GM12878 (cell line): ENCODE results near the gene MISP3. TPM values are rescaled to one million over a fixed set of nuclear protein-coding genes. Genes with fewer than 3 reads are reported as not detected.

ENCODE experiments used
- ATAC-seq: fragments of 200-7000 bp; cut with Tn5 transposase; 3 replicates; pipeline ENCODE4 v1.9.1; 2020; ENCODE audit warnings: mild to moderate bottlenecking, moderate library complexity
- BruUV-seq: library from RNA; stranded (reverse); fragments of 400-500 nt; replicated peaks from 2 replicates; lab custom pipeline; 2021; lab: Mats Ljungman, UMichigan
- CTCF ChIA-PET: fragments of 300-600 bp; sonication (Branson Sonifier 250); formaldehyde crosslinking; extraction: SDS; loops from one replicate; lab custom pipeline; 2021; ENCODE audit warnings: inconsistent platforms; lab: Yijun Ruan, JAX
- POLR2A ChIA-PET: fragments of 350-600 bp; formaldehyde crosslinking; extraction: SDS; loops from one replicate; lab custom pipeline; 2021; ENCODE audit warnings: inconsistent platforms; lab: Charles Lee
- RAD21 ChIA-PET: fragments of 300-600 bp; sonication (Branson Sonifier 250); formaldehyde crosslinking; loops from one replicate; lab custom pipeline; 2023; ENCODE audit warnings: antibody characterized with exemption; ENCODE audit not compliant: unreplicated experiment; lab: Charles Lee
- SMC1A ChIA-PET: fragments of 300-600 bp; sonication (Branson Sonifier 250); formaldehyde crosslinking; loops from one replicate; lab custom pipeline; 2023; ENCODE audit not compliant: unreplicated experiment, uncharacterized antibody; lab: Charles Lee
- DNase-seq: peaks from one replicate; pipeline ENCODE4 v3.0.0-alpha.2; 2011; ENCODE audit warnings: low read depth, low spot score
- FAIRE-seq: peaks from 3 replicates; lab custom pipeline; 2011; peaks lifted over from hg19 to GRCh38; lab: Jason Lieb, UNC
- H2AFZ ChIP-seq: 2 replicates; pipeline ENCODE4 v1.6.0; 2011; ENCODE audit warnings: low read depth, low read length, control low read depth; ENCODE audit not compliant: control insufficient read depth
- H3K27ac ChIP-seq: 2 replicates; pipeline ENCODE4 v1.5.1; 2011; ENCODE audit warnings: control low read depth; ENCODE audit not compliant: control insufficient read depth, insufficient read depth
- H3K27me3 ChIP-seq, 2 experiments: replicated peaks in 1 of 2; 2 replicates each; pipeline versions ENCODE4 v1.6.0 to v1.6.1; 2011; ENCODE audit warnings: low read length in 1 of 2; ENCODE audit not compliant: control insufficient read depth in 2 of 2, insufficient read depth in 2 of 2
- H3K36me3 ChIP-seq, 2 experiments: 2 replicates each; pipeline ENCODE4 v1.5.1; 2011; ENCODE audit warnings: low read length in 1 of 2; ENCODE audit not compliant: control insufficient read depth in 2 of 2, insufficient read depth in 2 of 2
- H3K4me1 ChIP-seq: 2 replicates; pipeline ENCODE4 v1.6.1; 2011; ENCODE audit warnings: mild to moderate bottlenecking, low read length, moderate library complexity, mixed read lengths; ENCODE audit not compliant: control insufficient read depth, insufficient read depth
- H3K4me2 ChIP-seq: 2 replicates; pipeline ENCODE4 v1.6.0; 2011; ENCODE audit warnings: control low read depth; ENCODE audit not compliant: control insufficient read depth, insufficient read depth
- H3K4me3 ChIP-seq: fragments of 200-600 bp; sonication (generic); 2 replicates; pipeline ENCODE4 v1.5.1; 2016
- H3K79me2 ChIP-seq: 2 replicates; pipeline ENCODE4 v1.6.0; 2011; ENCODE audit warnings: low read length; ENCODE audit not compliant: control insufficient read depth, insufficient read depth
- H3K9ac ChIP-seq: 2 replicates; pipeline ENCODE4 v1.8.0; 2011; ENCODE audit warnings: low read length, control low read depth, mixed read lengths; ENCODE audit not compliant: control insufficient read depth, insufficient read depth
- H3K9me3 ChIP-seq: replicated peaks from 3 replicates; pipeline ENCODE4 v1.5.1; 2011; ENCODE audit warnings: mild to moderate bottlenecking, low read length; ENCODE audit not compliant: control insufficient read depth, insufficient read depth
- H4K20me1 ChIP-seq: 2 replicates; pipeline ENCODE4 v1.6.0; 2011; ENCODE audit not compliant: control insufficient read depth, insufficient read depth
- BHLHE40 ChIP-seq, 2 experiments: fragments of 450-650 bp in 1 of 2; IDR thresholded peaks; 2 replicates each; pipeline ENCODE4 v1.6.1; 2011 to 2017; ENCODE audit warnings: low read depth in 2 of 2, borderline replicate concordance in 1 of 2, improper control_type of control experiment in 1 of 2, low read length in 1 of 2, mild to moderate bottlenecking in 1 of 2
- ELK1 ChIP-seq: IDR thresholded peaks from 2 replicates; pipeline ENCODE4 v1.6.1; 2012; ENCODE audit warnings: low read depth, low read length, improper control_type of control experiment
- MYC ChIP-seq: IDR thresholded peaks from 2 replicates; pipeline ENCODE4 v1.6.1; 2011; ENCODE audit warnings: mild to moderate bottlenecking, low read length, moderate library complexity, inconsistent platforms; ENCODE audit not compliant: insufficient read depth, insufficient replicate concordance, insufficient read length, severe bottlenecking
- PAX8 ChIP-seq: fragments of 450-650 bp; IDR thresholded peaks from 2 replicates; pipeline ENCODE4 v1.6.1; 2017; ENCODE audit warnings: mild to moderate bottlenecking, moderate library complexity
- RAD51 ChIP-seq: fragments of 450-650 bp; IDR thresholded peaks from 2 replicates; pipeline ENCODE4 v1.6.1; 2016; ENCODE audit warnings: moderate library complexity, mild to moderate bottlenecking, inconsistent platforms
- ZNF384 ChIP-seq: IDR thresholded peaks from 2 replicates; pipeline ENCODE4 v1.6.1; 2012; ENCODE audit warnings: low read depth, mild to moderate bottlenecking, low read length, improper control_type of control experiment, borderline replicate concordance
- WGBS: methylation state at CpG from one replicate; pipeline ENCODE4 v1.1.6; 2016; ENCODE audit warnings: low lambda C conversion rate; ENCODE audit not compliant: insufficient replicate concordance, insufficient coverage; ENCODE audit errors: missing lambda C conversion rate; 5-methylcytosine and 5-hydroxymethylcytosine counted together
- in situ Hi-C: fragments of 300-500 bp; cut with MboI; formaldehyde crosslinking; loops from 9 replicates; pipeline ENCODE4 v1.14.3; 2018; ENCODE audit warnings: mixed read lengths
- intact Hi-C: fragments of 100-400 bp; cut with micrococcal nuclease; formaldehyde crosslinking; loops from one replicate; pipeline ENCODE4 v1.14.2; 2022; ENCODE audit not compliant: unreplicated experiment
- polyA plus RNA-seq, 11 experiments: library from polyadenylated mRNA; depleted of rRNA in 4 of 11; unstranded in 6 of 11; stranded (reverse) in 5 of 11; fragments of >200 nt; fragmentation: Nextera tagmentation in 4 of 11; fragmentation: Illumina TruSeq in 1 of 11; extraction: Ambion mirVana in 4 of 11; extraction: Trizol in 1 of 11; gene quantifications; 1 replicate in 1 of 11; 2 replicates in 10 of 11; pipeline versions ENCODE4 v1.2.1 to v1.2.3, GENCODE V29; 2011 to 2016; ENCODE audit warnings: inconsistent platforms in 2 of 11, missing spikeins in 2 of 11, low read depth in 1 of 11
- total RNA-seq, 4 experiments: library from RNA; depleted of rRNA in 3 of 4; stranded (reverse); fragments of >200 nt in 3 of 4; fragmentation: Illumina TruSeq in 1 of 4; extraction: Trizol in 1 of 4; gene quantifications; 2 replicates each; pipeline versions ENCODE4 v1.2.1 to v1.2.3, GENCODE V29; 2013 to 2021

MISP3 gene
- total and polyA plus RNA-seq, 10 of the 15 experiments (the other 5 are each of a cell fraction or from before 2014, with no cell fraction given), result 0.07 to 1.4 (median 0.64) TPM

GRCh38 chr19:14090509-14091080, 18.0 kb downstream of the MISP3 start, which contains the start of gene SAMD1:
Gene SAMD1 (minus strand): TSS chr19:14090751.
- TF ChIP-seq ZNF384, result peak; percentile 46; the same call in 1 of the 2 replicates
- no peak for TF ChIP-seq RAD51
- TF ChIP-seq ELK1, result no peak
- TF ChIP-seq MYC, result no peak
- no peak for TF ChIP-seq PAX8
- peak; percentile 56 to 85; a peak in 3 of 4 replicates for TF ChIP-seq BHLHE40 (IDR thresholded peaks at IDR 0.05; ENCODE audit: borderline replicate concordance in 1 of 2, low read depth in 2 of 2, low read length in 1 of 2)
- H3K27ac ChIP-seq, result peak within 1 kb of the TSS; percentile 82
- peak within 1 kb of the TSS; percentile 58 for H2AFZ ChIP-seq
- ChIA-PET CTCF (interaction anchor here (1.0 kb wide), 1 partner anchor 229 kb away, joined by 3 read pairs; no protein-coding TSS in a partner anchor), SMC1A (interaction anchor here (1.7 kb wide), 1 partner anchor 8 kb away, joined by 5 read pairs; no protein-coding TSS in a partner anchor), POLR2A (interaction anchor here (4.1 kb wide), 1 partner anchor 8 kb away, joined by 23 read pairs; no protein-coding TSS in a partner anchor), RAD21 (interaction anchor here (1.6 kb wide), 1 partner anchor 10 kb away, joined by 8 read pairs; no protein-coding TSS in a partner anchor)
- 0% methylated on average over 6 of the region's 65 CpGs for WGBS
- H3K36me3 ChIP-seq, result peaks cover 3 to 5% of the 10 kb centered on the region in 2 experiments; a peak in 3 of 4 replicates
- in situ Hi-C loops (no loop called here), intact Hi-C loops (no loop called here)
- ATAC-seq (peak; percentile 55), DNase-seq (no peak), FAIRE-seq (no peak)
- peaks cover 7% of the 10 kb centered on the region; the same call in 1 of the 2 replicates for H3K4me1 ChIP-seq
- H3K27me3 ChIP-seq, result no peaks in the 10 kb centered on the region
- H3K79me2 ChIP-seq, result peaks cover 6% of the 10 kb centered on the region
- H3K9ac ChIP-seq, result peak within 1 kb of the TSS; percentile 76
- H3K9me3 ChIP-seq, result peaks cover 2% of the 10 kb centered on the region; the same call in 1 of the 3 replicates
- no peaks in the 10 kb centered on the region for H4K20me1 ChIP-seq
- H3K4me2 ChIP-seq, result peak within 1 kb of the TSS; percentile 85
- BruUV-seq, result no TSS peak
- H3K4me3 ChIP-seq, result peak within 1 kb of the TSS; percentile 100
